Measurements from ENCODE around the gene ADAMTS18. TPM values are rescaled to one million over a fixed set of nuclear protein-coding genes. Genes with fewer than 3 reads are reported as not detected.

Gene ADAMTS18
- polyA plus RNA-seq, 1 of the 3 experiments (the other 2 are of a cell fraction): under 0.01 TPM

- H3K36me3 ChIP-seq (replicated peaks in 1 of 2; ENCODE audit: control insufficient read depth in 1 of 2, insufficient read depth in 2 of 2, low read length in 1 of 2): no peaks in the 10 kb centered on the region
- TF ChIP-seq RCOR1 (IDR thresholded peaks at IDR 0.05; ENCODE audit: low read length) (no peak), TAF1 (IDR thresholded peaks at IDR 0.05; ENCODE audit: borderline replicate concordance, low read depth, low read length) (no peak), RFX5 (IDR thresholded peaks at IDR 0.05; ENCODE audit: low read length) (no peak), MXI1 (IDR thresholded peaks at IDR 0.05; ENCODE audit: low read depth, low read length) (no peak), RAD21 (IDR thresholded peaks at IDR 0.05; ENCODE audit: low read length) (no peak), FOXJ3 (CRISPR knock-in tag; IDR thresholded peaks at IDR 0.05) (no peak), FOSL2 (IDR thresholded peaks at IDR 0.05; ENCODE audit: borderline replicate concordance, low read depth) (no peak), USF2 (IDR thresholded peaks at IDR 0.05; ENCODE audit: borderline replicate concordance, low read depth, low read length) (no peak), NFIC (IDR thresholded peaks at IDR 0.05; ENCODE audit: borderline replicate concordance) (no peak), CHD2 (IDR thresholded peaks at IDR 0.05; ENCODE audit: low read length, partially characterized antibody) (no peak), RXRA (IDR thresholded peaks at IDR 0.05; ENCODE audit: borderline replicate concordance, low read depth) (no peak), ELF1 (IDR thresholded peaks at IDR 0.05) (no peak), EP300 (IDR thresholded peaks at IDR 0.05; ENCODE audit: borderline replicate concordance in 1 of 2, low read depth in 1 of 2, low read length in 1 of 2) (no peak), IRF3 (IDR thresholded peaks at IDR 0.05; ENCODE audit: low read depth, low read length) (no peak)
- TF ChIP-seq, protein P1, sequence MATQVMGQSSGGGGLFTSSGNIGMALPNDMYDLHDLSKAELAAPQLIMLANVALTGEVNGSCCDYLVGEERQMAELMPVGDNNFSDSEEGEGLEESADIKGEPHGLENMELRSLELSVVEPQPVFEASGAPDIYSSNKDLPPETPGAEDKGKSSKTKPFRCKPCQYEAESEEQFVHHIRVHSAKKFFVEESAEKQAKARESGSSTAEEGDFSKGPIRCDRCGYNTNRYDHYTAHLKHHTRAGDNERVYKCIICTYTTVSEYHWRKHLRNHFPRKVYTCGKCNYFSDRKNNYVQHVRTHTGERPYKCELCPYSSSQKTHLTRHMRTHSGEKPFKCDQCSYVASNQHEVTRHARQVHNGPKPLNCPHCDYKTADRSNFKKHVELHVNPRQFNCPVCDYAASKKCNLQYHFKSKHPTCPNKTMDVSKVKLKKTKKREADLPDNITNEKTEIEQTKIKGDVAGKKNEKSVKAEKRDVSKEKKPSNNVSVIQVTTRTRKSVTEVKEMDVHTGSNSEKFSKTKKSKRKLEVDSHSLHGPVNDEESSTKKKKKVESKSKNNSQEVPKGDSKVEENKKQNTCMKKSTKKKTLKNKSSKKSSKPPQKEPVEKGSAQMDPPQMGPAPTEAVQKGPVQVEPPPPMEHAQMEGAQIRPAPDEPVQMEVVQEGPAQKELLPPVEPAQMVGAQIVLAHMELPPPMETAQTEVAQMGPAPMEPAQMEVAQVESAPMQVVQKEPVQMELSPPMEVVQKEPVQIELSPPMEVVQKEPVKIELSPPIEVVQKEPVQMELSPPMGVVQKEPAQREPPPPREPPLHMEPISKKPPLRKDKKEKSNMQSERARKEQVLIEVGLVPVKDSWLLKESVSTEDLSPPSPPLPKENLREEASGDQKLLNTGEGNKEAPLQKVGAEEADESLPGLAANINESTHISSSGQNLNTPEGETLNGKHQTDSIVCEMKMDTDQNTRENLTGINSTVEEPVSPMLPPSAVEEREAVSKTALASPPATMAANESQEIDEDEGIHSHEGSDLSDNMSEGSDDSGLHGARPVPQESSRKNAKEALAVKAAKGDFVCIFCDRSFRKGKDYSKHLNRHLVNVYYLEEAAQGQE (IDR thresholded peaks at IDR 0.05; ENCODE audit: low read depth, low read length): no peak
- TF ChIP-seq, protein P2, sequence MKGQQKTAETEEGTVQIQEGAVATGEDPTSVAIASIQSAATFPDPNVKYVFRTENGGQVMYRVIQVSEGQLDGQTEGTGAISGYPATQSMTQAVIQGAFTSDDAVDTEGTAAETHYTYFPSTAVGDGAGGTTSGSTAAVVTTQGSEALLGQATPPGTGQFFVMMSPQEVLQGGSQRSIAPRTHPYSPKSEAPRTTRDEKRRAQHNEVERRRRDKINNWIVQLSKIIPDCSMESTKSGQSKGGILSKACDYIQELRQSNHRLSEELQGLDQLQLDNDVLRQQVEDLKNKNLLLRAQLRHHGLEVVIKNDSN (IDR thresholded peaks at IDR 0.05; ENCODE audit: borderline replicate concordance, low read depth): no peak
- TF ChIP-seq, protein P3, sequence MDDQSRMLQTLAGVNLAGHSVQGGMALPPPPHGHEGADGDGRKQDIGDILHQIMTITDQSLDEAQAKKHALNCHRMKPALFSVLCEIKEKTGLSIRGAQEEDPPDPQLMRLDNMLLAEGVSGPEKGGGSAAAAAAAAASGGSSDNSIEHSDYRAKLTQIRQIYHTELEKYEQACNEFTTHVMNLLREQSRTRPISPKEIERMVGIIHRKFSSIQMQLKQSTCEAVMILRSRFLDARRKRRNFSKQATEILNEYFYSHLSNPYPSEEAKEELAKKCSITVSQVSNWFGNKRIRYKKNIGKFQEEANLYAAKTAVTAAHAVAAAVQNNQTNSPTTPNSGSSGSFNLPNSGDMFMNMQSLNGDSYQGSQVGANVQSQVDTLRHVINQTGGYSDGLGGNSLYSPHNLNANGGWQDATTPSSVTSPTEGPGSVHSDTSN (IDR thresholded peaks at IDR 0.05): no peak
- ChIA-PET POLR2A (no interaction called here), CTCF (interaction anchor here (0.7 to 8.8 kb wide), 6 partner anchors 11 to 426 kb away, joined by 3 to 317 read pairs (median 4); no protein-coding TSS in a partner anchor)
- no peaks in the 10 kb centered on the region for H3K79me2 ChIP-seq (ENCODE audit: insufficient read depth)
- DNase-seq: no peak
- no peaks in the 10 kb centered on the region; a peak in 1 of 4 replicates for H3K4me1 ChIP-seq (ENCODE audit: control insufficient read depth in 1 of 2, insufficient read depth in 2 of 2, low read depth in 1 of 2, low read length in 1 of 2)
- H3K27me3 ChIP-seq (ENCODE audit: insufficient read depth): no peaks in the 10 kb centered on the region
- H2AFZ ChIP-seq (ENCODE audit: low read depth): no peak overlapping the region
- H3K4me2 ChIP-seq: no peak overlapping the region
- no peaks in the 10 kb centered on the region for H3K9me2 ChIP-seq
- no peaks in the 10 kb centered on the region for H3F3A ChIP-seq (replicated peaks; ENCODE audit: insufficient read depth)
- no peak overlapping the region for H3K4me3 ChIP-seq (ENCODE audit: low read depth in 2 of 2, low read length in 1 of 2)
- 65% methylated on average over 9 of the region's 9 CpGs for WGBS (ENCODE audit: low lambda C conversion rate)
- H3K9ac ChIP-seq: no peak overlapping the region
- H4K20me1 ChIP-seq (ENCODE audit: insufficient read depth): no peaks in the 10 kb centered on the region
- H3K9me3 ChIP-seq: no peaks in the 10 kb centered on the region
- no peak overlapping the region for H3K27ac ChIP-seq (ENCODE audit: low read depth in 2 of 2, low read length in 1 of 2)
Measured at GRCh38 chr16:77233799-77234519, 200.9 kb downstream of the ADAMTS18 start.
